ENCODE results near the gene MCCC2.

Gene MCCC2

DNA sequence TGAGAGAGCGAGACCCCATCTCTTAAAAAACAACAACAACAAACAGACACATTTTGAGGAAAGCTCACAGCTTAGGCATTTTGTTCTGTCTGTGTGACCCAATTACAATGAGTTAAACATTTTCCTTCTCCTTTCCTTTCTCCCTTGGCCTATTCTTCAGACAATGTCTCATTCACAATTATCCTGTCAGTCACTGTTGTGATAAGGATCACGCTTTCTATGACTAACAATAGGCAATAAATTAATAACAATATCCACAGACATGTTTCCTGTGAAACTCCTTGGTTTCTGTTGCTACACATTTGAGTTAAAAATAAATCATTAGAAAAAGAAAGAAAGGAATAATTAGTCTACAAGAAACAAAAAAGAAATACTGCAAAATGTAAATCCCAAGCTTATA, 112.1 kb downstream of the MCCC2 start:
- no peaks in the 10 kb centered on the region for H3K4me1 ChIP-seq (ENCODE audit: low read depth, poor library complexity, severe bottlenecking)
- no peak overlapping the region for H2AFZ ChIP-seq (ENCODE audit: low read depth)
- no peak overlapping the region for H3K4me2 ChIP-seq
- H3K36me3 ChIP-seq (ENCODE audit: insufficient read depth): no peaks in the 10 kb centered on the region
- no peak for TF ChIP-seq CTCF (conservative IDR thresholded peaks at IDR 0.05; ENCODE audit: low read depth, low read length)
- no peak overlapping the region for H3K9ac ChIP-seq
- H4K20me1 ChIP-seq (ENCODE audit: insufficient read depth): no peaks in the 10 kb centered on the region
- H3K27ac ChIP-seq: no peak overlapping the region
- H3K4me3 ChIP-seq (IDR thresholded peaks at IDR 0.05; ENCODE audit: insufficient read depth, low read depth, low read length): no peak overlapping the region
- no peaks in the 10 kb centered on the region for H3K27me3 ChIP-seq (ENCODE audit: insufficient read depth, low read depth)
- no peaks in the 10 kb centered on the region for H3K79me2 ChIP-seq (ENCODE audit: insufficient read depth, low read depth)

GRCh38 chr5:71699751-71700150, 112.6 kb downstream of the MCCC2 start:
- Histone ChIP-seq H3K27ac (no peak overlapping the region), H3K79me2 (ENCODE audit: insufficient read depth, low read depth) (no peaks in the 10 kb centered on the region), H3K4me2 (no peak overlapping the region), H3K36me3 (ENCODE audit: insufficient read depth) (no peaks in the 10 kb centered on the region), H3K4me3 (IDR thresholded peaks at IDR 0.05; ENCODE audit: insufficient read depth, low read depth, low read length) (no peak overlapping the region), H2AFZ (ENCODE audit: low read depth) (no peak overlapping the region), H3K9ac (no peak overlapping the region), H4K20me1 (ENCODE audit: insufficient read depth) (no peaks in the 10 kb centered on the region), H3K4me1 (ENCODE audit: low read depth, poor library complexity, severe bottlenecking) (no peaks in the 10 kb centered on the region), H3K27me3 (ENCODE audit: insufficient read depth, low read depth) (no peaks in the 10 kb centered on the region)
- TF ChIP-seq CTCF (conservative IDR thresholded peaks at IDR 0.05; ENCODE audit: low read depth, low read length): no peak

- no peaks in the 10 kb centered on the region for H4K20me1 ChIP-seq (ENCODE audit: insufficient read depth)
- no peaks in the 10 kb centered on the region for H3K4me1 ChIP-seq (ENCODE audit: low read depth, poor library complexity, severe bottlenecking)
- no peak overlapping the region for H3K27ac ChIP-seq
- no peak overlapping the region for H3K4me2 ChIP-seq
- TF ChIP-seq CTCF (conservative IDR thresholded peaks at IDR 0.05; ENCODE audit: low read depth, low read length): no peak
- H3K4me3 ChIP-seq (IDR thresholded peaks at IDR 0.05; ENCODE audit: insufficient read depth, low read depth, low read length): no peak overlapping the region
- H3K9ac ChIP-seq: no peak overlapping the region
- H3K79me2 ChIP-seq (ENCODE audit: insufficient read depth, low read depth): no peaks in the 10 kb centered on the region
- no peaks in the 10 kb centered on the region for H3K36me3 ChIP-seq (ENCODE audit: insufficient read depth)
- H2AFZ ChIP-seq (ENCODE audit: low read depth): no peak overlapping the region
- H3K27me3 ChIP-seq (ENCODE audit: insufficient read depth, low read depth): no peaks in the 10 kb centered on the region
These were observed 113.7 kb downstream of the MCCC2 start for GRCh38 chr5:71700803-71701202.

GRCh38 chr5:71701407-71701806, 114.3 kb downstream of the MCCC2 start:
- no peaks in the 10 kb centered on the region for H3K27me3 ChIP-seq (ENCODE audit: insufficient read depth, low read depth)
- no peaks in the 10 kb centered on the region for H3K36me3 ChIP-seq (ENCODE audit: insufficient read depth)
- no peaks in the 10 kb centered on the region for H3K79me2 ChIP-seq (ENCODE audit: insufficient read depth, low read depth)
- no peaks in the 10 kb centered on the region for H3K4me1 ChIP-seq (ENCODE audit: low read depth, poor library complexity, severe bottlenecking)
- H3K27ac ChIP-seq: no peak overlapping the region
- no peak overlapping the region for H3K9ac ChIP-seq
- no peaks in the 10 kb centered on the region for H4K20me1 ChIP-seq (ENCODE audit: insufficient read depth)
- H2AFZ ChIP-seq (ENCODE audit: low read depth): no peak overlapping the region
- no peak overlapping the region for H3K4me2 ChIP-seq
- H3K4me3 ChIP-seq (IDR thresholded peaks at IDR 0.05; ENCODE audit: insufficient read depth, low read depth, low read length): no peak overlapping the region
- TF ChIP-seq CTCF (conservative IDR thresholded peaks at IDR 0.05; ENCODE audit: low read depth, low read length): no peak

DNA sequence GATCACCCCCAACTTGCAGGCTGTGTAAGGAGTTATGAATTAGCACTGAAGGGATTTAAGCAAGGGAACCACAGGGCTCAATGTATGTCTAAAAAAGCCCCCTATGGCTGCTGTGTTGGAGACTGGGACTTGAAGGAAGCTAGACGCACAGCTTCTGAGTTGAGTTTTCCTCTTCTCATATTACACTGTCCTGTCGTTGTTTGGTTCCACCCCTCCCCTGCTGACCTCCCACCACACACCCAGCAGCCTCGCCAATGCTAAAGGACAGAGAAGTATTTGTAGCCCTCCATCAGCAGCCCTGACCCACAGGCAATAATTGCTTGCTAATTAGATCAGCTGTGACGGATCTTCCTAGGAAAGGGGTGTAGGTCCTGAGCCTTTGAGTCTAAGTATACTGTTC, 116.8 kb downstream of the MCCC2 start:
- TF ChIP-seq CTCF (conservative IDR thresholded peaks at IDR 0.05; ENCODE audit: low read depth, low read length): no peak
- Histone ChIP-seq H3K4me1 (ENCODE audit: low read depth, poor library complexity, severe bottlenecking) (no peaks in the 10 kb centered on the region), H3K36me3 (ENCODE audit: insufficient read depth) (no peaks in the 10 kb centered on the region), H2AFZ (ENCODE audit: low read depth) (no peak overlapping the region), H4K20me1 (ENCODE audit: insufficient read depth) (no peaks in the 10 kb centered on the region), H3K4me2 (no peak overlapping the region), H3K9ac (no peak overlapping the region), H3K27me3 (ENCODE audit: insufficient read depth, low read depth) (no peaks in the 10 kb centered on the region), H3K79me2 (ENCODE audit: insufficient read depth, low read depth) (no peaks in the 10 kb centered on the region), H3K4me3 (IDR thresholded peaks at IDR 0.05; ENCODE audit: insufficient read depth, low read depth, low read length) (no peak overlapping the region), H3K27ac (no peak overlapping the region)
